Nephron progenitor cell (in vitro differentiated cells): Measurements from ENCODE around the gene KCTD20.

ENCODE experiments used
- DNase-seq: peaks from one replicate; pipeline ENCODE4 v3.0.0; 2021
- H3K27ac Mint-ChIP-seq: 2 replicates; pipeline ENCODE4 v1.8.0; 2021; ENCODE audit warnings: mild to moderate bottlenecking, moderate library complexity, mixed read lengths
- H3K27me3 Mint-ChIP-seq: 2 replicates; pipeline ENCODE4 v1.8.0; 2021; ENCODE audit warnings: mild to moderate bottlenecking, low read depth, mixed read lengths; ENCODE audit not compliant: poor library complexity
- H3K36me3 Mint-ChIP-seq: 2 replicates; pipeline ENCODE4 v1.8.0; 2021; ENCODE audit warnings: low read depth, mixed read lengths
- H3K4me1 Mint-ChIP-seq: 2 replicates; pipeline ENCODE4 v1.8.0; 2021; ENCODE audit warnings: mixed read lengths
- H3K4me3 Mint-ChIP-seq: 2 replicates; pipeline ENCODE4 v1.8.0; 2021; ENCODE audit warnings: mild to moderate bottlenecking, moderate library complexity, mixed read lengths
- H3K9me3 Mint-ChIP-seq: 2 replicates; pipeline ENCODE4 v1.8.0; 2021; ENCODE audit warnings: mild to moderate bottlenecking, moderate library complexity, mixed read lengths
- TF ChIP-seq, protein P1 (sequence below): fragments of 200-600 bp; sonication (generic); IDR thresholded peaks from 2 replicates; pipeline ENCODE4 v1.5.0; 2021; ENCODE audit warnings: antibody characterized with exemption

The KCTD20 gene

GRCh38 chr6:36492621-36493020, 49.8 kb downstream of the KCTD20 start:
- DNase-seq: no peak
- no peak overlapping the region for H3K4me3 Mint-ChIP-seq
- H3K36me3 Mint-ChIP-seq: peaks cover 62% of the 10 kb centered on the region
- H3K27ac Mint-ChIP-seq: no peak overlapping the region
- TF ChIP-seq, protein P1, sequence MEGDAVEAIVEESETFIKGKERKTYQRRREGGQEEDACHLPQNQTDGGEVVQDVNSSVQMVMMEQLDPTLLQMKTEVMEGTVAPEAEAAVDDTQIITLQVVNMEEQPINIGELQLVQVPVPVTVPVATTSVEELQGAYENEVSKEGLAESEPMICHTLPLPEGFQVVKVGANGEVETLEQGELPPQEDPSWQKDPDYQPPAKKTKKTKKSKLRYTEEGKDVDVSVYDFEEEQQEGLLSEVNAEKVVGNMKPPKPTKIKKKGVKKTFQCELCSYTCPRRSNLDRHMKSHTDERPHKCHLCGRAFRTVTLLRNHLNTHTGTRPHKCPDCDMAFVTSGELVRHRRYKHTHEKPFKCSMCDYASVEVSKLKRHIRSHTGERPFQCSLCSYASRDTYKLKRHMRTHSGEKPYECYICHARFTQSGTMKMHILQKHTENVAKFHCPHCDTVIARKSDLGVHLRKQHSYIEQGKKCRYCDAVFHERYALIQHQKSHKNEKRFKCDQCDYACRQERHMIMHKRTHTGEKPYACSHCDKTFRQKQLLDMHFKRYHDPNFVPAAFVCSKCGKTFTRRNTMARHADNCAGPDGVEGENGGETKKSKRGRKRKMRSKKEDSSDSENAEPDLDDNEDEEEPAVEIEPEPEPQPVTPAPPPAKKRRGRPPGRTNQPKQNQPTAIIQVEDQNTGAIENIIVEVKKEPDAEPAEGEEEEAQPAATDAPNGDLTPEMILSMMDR: no peak
- H3K4me1 Mint-ChIP-seq: peaks cover 5% of the 10 kb centered on the region
- no peaks in the 10 kb centered on the region for H3K9me3 Mint-ChIP-seq
- peaks cover 3% of the 10 kb centered on the region for H3K27me3 Mint-ChIP-seq

DNA sequence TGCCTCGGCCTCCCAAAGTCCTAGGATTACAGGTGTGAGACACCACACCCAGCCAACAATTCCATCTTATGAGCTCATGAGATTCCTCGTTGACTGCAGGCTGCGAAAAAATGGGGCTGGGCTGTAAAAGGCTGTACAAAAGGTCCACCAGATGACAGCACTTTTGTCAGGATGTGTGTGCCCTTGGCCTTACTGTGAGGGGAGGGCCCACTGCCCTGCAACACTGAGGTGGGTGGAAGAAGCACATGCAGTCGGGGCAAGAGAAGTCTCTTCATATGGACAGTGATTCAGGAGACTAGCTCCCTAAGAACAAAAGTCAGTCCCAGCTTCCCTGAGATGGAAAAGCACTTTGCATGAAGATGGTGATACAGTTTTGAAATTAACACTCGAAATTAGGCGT, 50.5 kb downstream of the KCTD20 start:
- H3K36me3 Mint-ChIP-seq: peaks cover 67% of the 10 kb centered on the region
- no peak overlapping the region for H3K4me3 Mint-ChIP-seq
- peaks cover 5% of the 10 kb centered on the region for H3K4me1 Mint-ChIP-seq
- peaks cover 3% of the 10 kb centered on the region for H3K27me3 Mint-ChIP-seq
- no peak for DNase-seq
- TF ChIP-seq, protein P1: no peak
- peak overlapping the region; percentile 35 for H3K27ac Mint-ChIP-seq
- H3K9me3 Mint-ChIP-seq: no peaks in the 10 kb centered on the region

GRCh38 chr6:36493859-36494258, 51.1 kb downstream of the KCTD20 start:
- TF ChIP-seq, protein P1: no peak
- no peak for DNase-seq
- H3K4me1 Mint-ChIP-seq: peaks cover 5% of the 10 kb centered on the region
- no peak overlapping the region for H3K4me3 Mint-ChIP-seq
- H3K36me3 Mint-ChIP-seq: peaks cover 71% of the 10 kb centered on the region
- H3K27ac Mint-ChIP-seq: no peak overlapping the region
- H3K9me3 Mint-ChIP-seq: no peaks in the 10 kb centered on the region
- H3K27me3 Mint-ChIP-seq: peaks cover 3% of the 10 kb centered on the region

DNA sequence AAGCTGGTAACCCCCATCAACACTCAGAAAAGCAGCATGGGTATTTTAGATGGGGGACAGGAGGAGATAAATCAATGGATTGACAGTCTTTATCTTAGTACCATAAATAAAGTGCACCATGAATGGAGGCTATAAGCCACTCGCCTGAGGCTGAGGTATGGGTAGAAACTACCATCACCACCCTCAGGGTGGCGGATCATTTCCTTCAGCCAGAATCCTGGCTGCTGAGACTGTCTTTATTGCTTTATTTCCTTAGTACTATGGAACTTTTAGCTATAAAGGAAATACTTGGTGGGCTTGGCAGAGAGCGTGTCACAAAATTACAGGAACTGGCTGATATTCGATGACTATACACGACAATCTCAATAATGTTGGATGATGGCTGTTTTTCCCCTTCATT, 52.3 kb downstream of the KCTD20 start:
- Mint-ChIP-seq H3K36me3 (peaks cover 69% of the 10 kb centered on the region), H3K4me1 (peaks cover 5% of the 10 kb centered on the region)
- TF ChIP-seq, protein P1: no peak

DNA sequence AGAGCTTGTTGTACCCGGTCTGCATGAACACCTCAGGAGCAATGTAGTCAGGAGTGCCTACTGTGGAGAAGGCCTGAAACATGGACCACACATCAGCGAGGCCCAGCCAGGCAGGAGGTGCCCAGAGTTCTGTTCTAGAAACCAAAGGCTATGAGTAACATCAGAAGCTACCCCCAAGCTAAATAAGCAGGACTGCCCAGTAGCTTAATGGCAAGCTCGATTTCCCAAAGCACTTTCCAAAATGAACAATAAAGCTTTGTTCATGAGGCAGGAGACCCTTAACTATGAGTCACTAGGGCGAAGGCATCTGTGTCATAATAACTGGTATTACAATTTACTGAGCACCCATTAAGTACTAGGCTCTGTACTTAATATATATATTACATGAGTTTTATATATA, 57.1 kb downstream of the KCTD20 start:
- Mint-ChIP-seq H3K27me3 (no peaks in the 10 kb centered on the region), H3K9me3 (no peaks in the 10 kb centered on the region), H3K4me1 (no peaks in the 10 kb centered on the region), H3K4me3 (no peak overlapping the region), H3K27ac (no peak overlapping the region), H3K36me3 (peaks cover 69% of the 10 kb centered on the region)
- TF ChIP-seq, protein P1: no peak
- no peak for DNase-seq

More for the DNA sequence above, 52.3 kb downstream of the KCTD20 start:
- Mint-ChIP-seq H3K27ac (no peak overlapping the region), H3K27me3 (peaks cover 3% of the 10 kb centered on the region), H3K4me3 (no peak overlapping the region), H3K9me3 (no peaks in the 10 kb centered on the region)
- no peak for DNase-seq

GRCh38 chr6:36501686-36502085, 58.9 kb downstream of the KCTD20 start:
- Mint-ChIP-seq H3K4me1 (peaks cover 8% of the 10 kb centered on the region), H3K27me3 (no peaks in the 10 kb centered on the region), H3K4me3 (no peak overlapping the region), H3K27ac (no peak overlapping the region), H3K9me3 (no peaks in the 10 kb centered on the region), H3K36me3 (peaks cover 68% of the 10 kb centered on the region)
- DNase-seq: no peak
- TF ChIP-seq, protein P1: no peak
